NK-92 (cell line): ENCODE measurements around the gene MEIOSIN.
A peak's percentile ranks its signal among the peaks of the same experiment; 100 is the strongest.

Experiments used
- DNase-seq: peaks from one replicate; lab custom pipeline; 2025; ENCODE audit not compliant: unreplicated experiment; lab: John Stamatoyannopoulos, UW

Gene MEIOSIN

DNA sequence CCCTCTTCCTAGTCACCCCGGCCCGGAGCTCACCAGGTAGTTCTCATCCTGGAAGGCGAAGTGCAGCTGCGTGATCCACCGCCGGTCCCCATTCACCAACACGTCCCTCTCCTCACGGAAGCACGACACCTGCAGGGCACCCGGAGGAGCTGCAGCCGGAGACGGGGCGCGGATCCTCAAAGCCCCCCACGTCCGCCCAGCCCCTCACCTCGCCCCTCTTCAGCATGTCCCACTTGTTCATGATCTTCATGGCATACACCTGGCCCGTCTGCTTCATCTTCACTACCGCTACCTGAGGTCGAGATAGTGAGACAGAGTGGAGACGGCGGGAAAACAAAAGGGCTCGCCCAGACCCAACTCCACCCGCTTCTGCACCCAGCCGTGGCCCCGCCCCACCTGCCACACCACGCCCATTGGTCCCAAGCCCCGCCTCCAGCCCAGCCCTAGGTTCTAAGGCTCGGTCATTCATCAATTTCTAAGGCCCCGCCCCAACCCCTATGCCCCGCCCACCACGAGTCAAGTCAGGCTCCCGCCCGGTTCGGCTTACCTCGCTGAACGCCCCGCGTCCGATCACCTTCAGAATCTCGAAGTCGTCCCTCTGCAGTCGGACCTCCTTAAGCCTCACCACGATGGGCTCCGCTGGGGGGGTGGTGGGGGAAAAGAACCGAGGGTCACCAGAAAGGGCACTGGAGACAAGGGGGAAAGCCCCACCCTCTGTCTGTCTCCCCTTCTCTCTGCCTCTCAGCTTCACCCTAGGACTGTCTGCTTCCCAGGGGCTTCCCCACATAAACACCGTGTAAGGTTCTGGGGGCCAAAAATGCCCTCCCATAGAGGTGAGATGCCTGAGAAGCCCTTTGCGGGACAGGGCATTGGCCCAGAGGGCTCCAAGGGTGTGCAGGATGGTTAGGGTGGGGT lies 46.2 kb downstream of the MEIOSIN start:
- DNase-seq, result no peak

DNA sequence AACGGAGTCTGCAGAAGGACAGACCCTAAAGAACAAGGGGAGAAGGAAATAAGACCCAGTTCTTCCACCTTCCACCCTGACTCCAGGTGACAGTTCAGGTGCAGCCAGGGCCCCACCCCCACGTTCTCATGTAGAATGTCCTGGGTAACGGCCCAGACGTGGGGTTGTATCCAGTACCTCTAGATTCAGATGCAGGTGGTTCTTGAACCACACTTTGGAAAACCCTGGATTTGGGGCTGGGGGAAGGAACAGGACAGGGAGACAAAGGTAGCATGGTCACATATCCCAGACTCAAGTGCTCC lies 46.9 kb downstream of the MEIOSIN start:
- no peak for DNase-seq

DNA sequence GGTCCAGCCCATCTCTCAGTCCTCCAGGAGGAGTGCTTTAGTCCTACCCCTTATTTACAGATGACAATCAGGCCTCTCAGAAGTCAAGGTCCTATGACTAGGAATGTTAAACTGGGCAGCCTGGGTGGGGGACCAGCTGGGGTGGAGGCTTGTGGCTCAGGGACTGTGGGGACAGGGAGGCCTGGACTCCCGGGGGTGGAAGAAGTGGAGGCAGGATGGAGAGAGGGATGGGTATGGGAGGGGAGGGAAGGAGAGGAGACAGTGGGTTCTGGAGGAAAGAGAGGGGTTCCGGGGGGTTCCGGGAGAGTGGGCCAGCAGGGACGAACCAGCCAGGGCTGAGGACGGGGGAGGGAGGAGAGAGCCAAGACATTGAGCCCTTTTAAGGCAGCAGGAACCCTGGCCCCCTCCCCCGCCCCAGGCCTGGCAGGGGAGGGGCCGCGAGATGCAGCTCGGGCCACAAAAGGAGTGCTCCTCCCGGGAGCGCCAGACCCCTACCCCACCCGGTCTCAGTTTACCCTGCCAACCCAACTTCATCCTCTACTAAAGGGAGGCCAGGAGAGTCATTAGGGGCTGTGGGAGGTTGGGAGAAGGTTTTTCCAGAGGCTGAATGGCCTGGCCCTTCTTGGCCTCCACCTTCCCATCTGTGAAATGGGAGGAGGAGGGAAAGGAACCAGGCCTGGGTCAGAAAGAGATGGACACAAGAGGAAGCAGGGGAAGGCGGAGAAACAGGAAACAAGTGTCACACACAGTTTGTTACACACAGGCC lies 47.4 kb downstream of the MEIOSIN start:
- no peak for DNase-seq

DNA sequence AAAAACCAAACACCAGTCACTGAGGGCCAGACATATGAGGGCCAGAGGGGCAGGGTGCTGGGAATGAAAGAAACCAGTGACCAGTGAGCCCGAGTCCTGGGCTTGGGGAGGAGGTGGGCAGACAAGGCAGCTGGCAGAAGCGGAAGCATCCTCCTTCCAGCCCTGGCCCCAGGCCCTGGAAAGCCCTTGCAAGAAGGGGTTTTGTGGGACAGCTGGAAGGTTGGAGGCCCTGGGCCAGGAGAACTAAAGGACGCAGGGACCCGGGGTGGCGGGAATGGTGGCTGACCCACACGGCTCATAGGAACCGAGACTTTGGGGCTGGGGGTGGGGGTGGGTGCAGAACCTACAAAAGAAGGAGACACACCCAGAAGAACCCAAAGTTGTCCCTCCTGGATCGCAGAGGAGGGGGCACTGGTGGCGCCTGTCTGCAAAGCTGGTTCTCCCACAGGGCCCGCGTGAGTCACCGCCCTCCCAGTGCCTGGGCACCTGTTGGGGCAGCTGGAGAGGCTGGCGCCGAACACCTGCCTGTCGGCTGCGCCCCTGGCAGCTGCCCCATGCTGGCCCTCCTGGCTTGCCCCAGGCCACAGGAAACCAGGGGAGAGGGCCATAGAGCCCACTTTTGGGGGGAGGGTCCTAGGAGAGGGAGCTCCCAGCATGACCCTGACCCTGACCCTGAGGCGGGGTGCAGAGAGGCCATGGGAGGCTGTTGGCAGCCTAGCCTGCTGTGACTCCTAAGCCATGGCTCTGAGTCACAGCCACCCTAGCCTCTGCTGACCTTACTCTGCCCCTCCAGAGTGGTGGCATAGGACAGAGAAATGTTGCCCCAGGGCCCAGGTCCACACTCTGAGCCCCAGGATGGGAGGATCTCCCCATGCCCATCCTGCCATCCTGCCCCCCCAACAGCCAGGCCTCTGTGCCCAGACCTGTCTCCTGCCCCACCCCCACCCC lies 48.2 kb downstream of the MEIOSIN start:
- no peak for DNase-seq

DNA sequence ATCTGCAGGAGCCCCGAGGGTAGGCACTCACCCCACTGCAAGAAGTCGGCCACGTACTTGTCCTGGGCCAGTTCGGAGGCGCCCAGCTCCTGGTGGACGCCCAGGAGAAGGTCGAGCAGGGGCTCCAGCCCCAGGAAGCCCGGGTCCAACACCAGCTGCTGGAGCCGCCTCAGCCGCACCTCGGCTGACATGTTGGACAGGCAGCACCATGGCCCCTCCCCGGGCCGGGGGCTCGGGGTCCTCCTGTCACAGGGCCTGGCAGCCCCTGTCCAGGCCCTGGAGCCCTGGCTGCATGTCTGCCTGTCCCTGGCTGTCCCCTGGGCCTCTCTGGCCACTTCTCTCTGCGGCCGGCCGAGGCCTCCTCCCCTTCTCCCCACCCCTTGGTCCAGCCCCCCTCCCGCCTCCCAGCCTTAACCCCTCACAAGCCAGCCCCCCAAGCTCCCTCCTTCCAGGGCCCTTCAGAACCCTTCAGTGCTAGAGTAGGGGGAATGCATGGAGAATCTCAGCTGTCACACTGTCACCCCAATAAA lies 49.0 kb downstream of the MEIOSIN start, which contains the start of gene DMPK:
DMPK (minus strand) TSS at position 329 of the 530 bp plus-strand sequence; CDS start at position 191, 138 bp downstream.
- DNase-seq, result no peak

DNA sequence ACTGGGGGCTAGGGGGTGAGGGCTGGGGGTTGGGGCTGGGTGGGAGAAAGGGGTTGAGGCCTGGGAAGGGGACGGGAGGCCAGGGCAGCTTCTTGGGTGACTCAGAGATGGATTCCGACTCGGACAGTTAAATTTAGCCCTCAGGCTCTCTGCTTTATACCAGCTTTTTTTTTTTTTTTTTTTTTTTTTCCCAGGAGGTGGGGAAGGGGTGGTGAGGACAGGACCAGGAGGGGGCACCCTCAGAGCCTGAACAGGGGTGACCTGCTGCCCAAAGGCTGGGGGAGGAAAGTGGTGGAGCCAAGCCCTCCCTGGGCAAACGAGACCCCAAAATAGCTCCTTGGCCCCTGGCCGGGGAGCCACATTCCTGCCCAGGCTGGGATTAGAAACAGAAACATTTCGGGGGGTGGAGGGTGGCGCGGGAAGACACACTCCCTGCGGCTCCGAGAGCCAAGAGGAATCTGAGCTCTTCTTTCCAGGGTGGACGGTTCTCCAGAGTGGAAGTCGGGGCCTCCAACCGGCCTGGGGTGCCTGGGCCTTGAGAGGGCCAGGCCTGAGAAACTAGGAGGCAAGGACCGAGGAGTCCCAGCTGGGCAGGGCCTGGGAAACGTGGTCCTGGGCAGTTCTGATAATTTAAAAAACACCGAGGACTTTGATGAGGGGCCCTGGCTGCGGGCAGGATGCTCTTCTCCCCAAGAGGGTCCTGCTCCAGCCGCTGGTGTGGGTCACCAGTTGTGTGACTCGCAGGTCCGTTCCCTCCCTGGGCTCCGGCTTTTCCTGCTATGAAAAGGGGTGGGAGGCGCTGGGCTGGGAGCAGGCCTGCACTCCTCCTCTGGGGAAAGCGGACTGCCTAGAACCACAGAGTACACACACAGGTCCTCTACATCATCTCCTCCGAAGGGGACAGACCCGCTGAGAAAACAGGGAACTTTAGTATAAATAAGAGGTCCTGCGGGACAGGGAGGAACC lies 49.9 kb downstream of the MEIOSIN start:
- DNase-seq, result no peak

DNA sequence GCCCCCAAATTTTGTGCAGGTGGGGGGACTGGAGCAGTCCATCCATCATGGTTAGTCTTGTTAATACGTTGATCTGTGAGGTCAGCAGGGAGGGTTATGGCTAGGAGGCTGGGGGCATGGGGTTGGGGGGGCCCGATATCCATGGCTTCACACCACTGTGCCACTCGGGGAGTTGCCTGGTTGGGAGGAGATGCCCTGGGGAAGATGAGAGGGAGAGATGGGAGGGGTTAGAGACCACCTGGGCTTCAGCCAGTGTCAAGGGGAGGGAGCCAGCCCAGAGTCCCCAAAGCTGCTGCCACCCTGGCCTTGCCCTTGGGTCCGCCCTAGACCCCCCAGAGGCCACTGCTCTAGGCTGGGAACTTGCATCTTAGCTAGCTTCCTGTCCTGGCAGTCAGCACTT lies 50.9 kb downstream of the MEIOSIN start:
- DNase-seq, result no peak

DNA sequence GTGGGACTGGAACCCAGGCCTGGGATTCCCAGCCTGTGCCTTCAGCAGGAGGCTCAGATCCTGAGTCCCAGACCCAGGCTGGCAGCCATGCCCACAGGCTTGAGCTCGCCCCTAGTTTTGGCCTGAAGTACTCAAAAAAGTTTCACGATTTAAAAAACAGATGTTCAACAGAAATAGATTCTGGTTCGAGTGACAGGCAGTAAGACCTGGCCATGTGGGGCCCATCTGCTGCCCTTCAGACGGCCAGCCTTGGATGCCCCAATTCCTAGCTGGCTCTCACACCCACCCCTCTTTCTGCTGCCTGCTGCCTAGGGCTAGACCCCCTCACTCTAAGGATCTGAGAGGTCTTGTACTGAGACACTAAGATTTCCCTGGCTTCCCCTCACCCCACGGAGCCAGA lies 51.9 kb downstream of the MEIOSIN start:
- DNase-seq, result no peak

DNA sequence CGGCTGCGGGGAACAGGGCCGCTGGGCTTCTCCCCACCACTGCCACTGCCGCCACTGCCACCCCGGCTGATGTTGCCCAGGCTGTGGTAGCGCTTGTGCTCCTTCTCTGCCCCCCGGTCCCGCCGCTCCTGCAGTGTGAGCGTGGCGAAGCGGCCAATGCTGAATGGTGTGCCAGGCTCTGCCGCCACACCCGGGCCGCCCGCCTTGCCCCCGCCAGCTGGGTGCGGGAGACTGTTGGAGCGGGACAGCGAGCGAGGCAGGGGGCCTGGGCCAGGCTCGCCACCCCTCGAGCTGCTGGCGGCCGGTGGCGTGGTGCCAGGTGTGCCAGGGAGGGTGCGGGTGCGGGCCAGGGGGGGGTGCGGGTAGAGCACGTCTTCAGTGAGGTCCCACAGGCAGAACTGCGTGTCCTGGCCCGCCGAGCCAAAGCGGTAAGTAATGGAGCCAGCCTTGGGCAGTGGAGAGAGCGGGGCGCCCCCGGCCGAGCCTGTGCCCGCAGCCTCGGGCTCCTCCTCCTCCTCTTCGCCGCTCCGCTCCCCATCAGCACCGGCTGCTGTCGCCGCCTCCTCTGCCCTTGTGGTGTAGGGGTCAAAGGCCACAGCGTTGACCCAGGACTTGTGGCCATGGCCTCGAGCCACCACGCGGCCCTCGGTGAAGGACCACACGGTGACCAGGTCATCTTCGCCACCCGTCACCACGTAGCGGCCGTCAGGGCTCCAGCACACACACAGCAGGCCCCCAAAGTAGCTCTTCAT lies 52.7 kb downstream of the MEIOSIN start:
- no peak for DNase-seq

DNA sequence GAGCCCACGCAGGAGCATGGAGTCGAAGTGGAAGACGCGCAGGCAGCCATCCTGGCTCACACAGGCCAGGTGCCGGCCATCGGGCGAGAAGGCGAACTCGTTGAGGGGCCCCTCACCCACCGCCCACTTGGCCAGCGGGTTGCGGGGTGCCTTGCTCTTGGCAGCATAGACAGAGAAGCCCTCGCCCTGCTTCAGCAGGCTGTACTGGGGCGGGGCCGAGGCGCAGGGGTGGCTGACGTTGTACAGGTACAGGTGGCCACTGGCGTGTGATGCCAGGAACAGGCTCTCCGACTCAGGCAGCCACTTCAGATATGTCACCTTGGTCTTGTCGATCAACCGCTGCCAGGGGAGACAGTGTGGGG lies 53.3 kb downstream of the MEIOSIN start:
- no peak for DNase-seq

DNA sequence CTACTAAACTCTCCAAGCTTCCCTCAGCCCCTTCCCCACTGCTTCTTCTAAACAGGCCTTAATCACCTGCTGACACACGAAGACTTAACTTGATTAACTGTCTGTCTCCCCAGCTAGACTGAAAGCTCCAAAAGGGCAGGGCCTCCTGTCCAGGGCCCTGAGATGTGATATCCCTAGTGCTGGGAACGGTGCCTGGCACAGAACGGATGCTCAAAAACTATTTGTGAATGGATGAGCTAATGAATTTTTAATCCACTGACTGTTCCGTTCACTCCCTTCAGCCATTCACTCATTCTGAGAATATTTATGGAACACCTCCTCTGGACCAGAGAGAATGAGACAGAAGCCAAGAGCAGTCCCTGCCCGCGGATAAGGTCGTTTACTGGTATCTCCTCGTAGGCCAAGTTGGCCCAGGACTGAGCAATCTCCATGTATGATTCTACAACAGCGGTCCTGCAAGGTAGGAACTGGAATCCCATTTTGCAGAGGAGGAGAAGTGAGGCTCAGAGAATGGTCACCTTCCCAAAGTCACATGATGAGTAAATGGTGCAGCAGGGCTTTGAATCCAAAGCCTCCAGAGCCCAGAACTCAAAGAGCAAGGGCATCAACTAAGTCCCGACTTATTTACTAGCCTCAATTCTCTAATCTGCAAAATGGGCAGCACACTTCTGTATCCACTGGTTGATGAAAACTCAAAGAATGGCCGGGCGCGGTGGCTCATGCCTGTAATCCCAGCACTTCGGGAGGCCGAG lies 56.0 kb downstream of the MEIOSIN start:
- DNase-seq, result no peak

DNA sequence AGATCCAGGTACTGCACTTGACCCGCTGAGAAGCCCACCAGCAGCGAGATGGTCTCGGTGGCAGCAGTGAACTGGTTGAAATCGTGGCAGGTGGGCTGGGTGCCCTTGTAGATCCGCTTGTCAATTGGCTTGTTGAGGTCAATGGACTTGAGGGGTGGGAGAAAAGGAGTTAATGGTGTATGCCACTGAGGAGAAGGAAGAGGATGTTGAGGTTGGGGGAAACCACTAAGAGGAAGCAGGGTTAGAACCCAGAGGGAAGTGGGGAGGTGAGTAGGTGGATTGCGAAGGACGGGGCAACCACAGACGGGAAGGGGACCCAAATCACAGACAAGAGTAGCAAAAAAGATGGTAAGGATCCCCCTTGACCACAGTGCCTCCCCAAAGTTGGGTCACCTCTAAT lies 57.7 kb downstream of the MEIOSIN start:
- DNase-seq, result no peak

DNA sequence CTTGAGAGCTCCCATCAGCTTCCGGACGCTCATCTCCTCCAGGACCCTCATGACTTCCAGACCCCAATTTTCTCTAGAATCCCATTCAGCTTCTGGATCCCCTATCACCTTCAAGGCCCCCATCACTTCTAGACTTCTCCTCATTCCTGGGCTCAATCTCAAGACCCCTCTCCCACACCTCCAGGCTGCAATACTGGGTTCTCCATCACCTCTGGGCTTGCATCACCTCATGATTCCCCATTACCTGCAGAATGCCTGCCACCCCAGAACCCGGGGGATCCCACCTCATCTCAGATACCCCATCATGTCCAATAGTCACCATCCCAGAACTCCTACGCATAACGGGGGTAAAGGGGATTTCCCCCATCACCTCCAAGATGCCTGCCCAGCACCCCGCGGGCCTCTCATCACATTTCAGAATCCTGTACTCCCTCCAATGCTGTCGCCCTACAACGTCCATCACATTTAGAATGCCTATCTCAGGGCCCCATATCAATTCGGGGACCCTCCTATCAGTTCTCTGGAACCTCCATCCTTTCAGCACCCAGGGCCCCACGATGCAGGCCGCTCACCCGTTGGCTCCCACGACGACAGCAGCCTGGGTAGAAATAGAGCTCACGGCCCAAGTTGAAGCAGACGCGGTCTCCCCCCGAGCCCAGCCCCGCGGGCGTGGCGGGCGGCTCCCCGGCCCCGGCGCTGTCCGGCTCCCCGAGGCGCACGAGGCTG lies 58.7 kb downstream of the MEIOSIN start:
- DNase-seq, result no peak

DNA sequence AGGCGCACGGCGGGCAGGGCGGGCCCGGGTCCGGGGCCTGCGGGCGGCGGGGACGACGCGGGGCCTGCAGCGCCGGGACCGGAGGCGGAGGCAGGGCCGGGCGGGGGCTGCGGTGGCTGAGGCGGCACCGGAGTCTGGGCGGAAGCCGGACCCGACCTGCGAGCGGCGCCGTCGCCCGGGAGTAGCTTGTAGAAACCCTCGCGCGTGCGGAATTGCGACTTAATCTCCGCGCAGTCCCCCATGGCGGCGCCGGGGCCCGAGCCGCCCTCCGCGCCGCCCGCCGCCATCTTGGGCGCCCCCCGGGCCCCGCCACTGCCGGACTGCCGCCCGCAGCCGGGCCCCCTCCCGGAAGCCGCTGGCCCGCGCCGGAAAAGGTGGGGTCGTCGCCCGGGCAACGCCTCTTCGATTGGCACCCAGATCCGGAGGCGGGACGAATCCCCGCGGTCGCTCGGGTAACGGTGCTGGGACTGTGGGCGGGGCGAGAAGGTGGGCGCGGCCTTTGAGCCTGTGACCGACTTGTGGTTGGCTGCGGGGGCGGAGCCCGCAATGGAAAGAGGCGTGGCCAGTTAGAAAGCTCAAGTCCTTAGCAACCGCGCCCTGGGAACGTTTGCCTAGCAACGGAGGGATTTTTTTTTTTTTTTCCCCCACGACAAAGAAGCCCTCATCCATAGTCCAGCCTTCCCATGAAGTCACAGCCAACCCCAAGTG lies 59.4 kb downstream of the MEIOSIN start, which contains the start of gene DMWD:
DMWD (minus strand) TSS at position 376 of the 708 bp plus-strand sequence; CDS start at position 287, 89 bp downstream.
- DNase-seq, result peak; percentile 88

DNA sequence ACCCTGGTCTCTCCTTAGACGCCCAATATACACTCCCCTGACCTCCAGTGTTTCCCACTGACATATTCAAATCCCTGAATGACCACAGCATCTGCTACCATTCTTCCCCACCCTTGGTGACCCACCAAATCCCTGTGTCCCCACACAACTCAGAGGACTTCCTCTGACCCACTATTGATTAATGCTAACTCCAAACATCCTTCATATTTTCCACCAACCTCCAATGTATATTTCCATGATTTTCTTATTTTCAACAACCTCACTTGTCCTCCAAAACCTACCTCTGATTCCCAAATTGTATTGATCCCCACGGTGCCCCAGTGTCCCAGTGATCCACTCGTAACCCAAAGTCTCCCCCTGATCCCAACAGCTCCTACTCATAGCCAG lies 59.9 kb downstream of the MEIOSIN start:
- DNase-seq, result no peak

DNA sequence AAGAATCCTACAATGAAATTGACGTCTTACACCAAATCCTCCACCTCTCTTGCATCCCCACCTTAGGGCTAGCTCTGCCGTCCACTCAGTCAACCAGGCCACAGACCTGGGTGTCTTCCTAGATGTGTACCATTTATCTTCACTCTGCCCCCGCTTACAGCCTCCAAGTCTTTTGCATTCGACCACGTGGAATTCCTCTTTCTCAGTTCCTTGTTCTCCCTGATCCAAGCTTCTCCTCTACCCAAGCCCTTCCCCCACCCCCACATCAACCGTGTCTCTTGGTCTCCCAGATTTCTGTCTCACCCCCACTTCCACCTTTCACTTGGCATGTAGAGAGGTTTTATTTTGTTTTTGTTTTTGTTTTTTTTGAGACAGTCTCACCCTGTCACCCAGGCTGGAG lies 60.6 kb downstream of the MEIOSIN start:
- DNase-seq, result no peak

DNA sequence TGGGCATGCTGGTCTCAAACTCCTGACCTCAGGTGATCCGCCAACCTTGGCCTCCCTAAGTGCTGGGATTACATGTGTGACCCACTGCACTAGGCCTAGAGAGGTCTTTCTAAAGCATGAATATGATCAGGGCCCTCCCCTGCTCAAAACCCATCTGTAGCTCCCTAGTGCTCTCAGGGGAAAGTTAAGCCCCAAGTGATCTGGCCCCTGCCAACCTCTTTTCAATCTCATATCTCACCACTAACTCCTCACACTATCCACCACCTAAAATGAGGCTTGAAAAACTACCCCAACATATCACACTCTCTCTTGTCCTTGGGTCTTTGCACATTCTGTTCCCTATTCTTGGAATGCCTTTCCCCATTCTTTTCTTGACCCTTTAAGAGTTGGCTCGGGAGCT lies 61.4 kb downstream of the MEIOSIN start:
- DNase-seq, result no peak
